Vagina (tissue), 2 donors: ENCODE measurements around the gene CARM1. TPM values are rescaled to one million over a fixed set of nuclear protein-coding genes. Genes with fewer than 3 reads are reported as not detected.

Experiments
- DNase-seq, 2 donors: peaks; one replicate each; pipeline ENCODE4 v3.0.0-alpha.2; 2017; ENCODE audit errors: extremely low spot score in 2 of 2
- H3K27ac ChIP-seq: fragments of 200-600 bp; sonication (generic); one replicate; pipeline ENCODE4 v1.5.1; 2019
- H3K27me3 ChIP-seq: fragments of 200-600 bp; sonication (generic); one replicate; pipeline ENCODE4 v1.5.1; 2019
- H3K36me3 ChIP-seq, 2 donors: fragments of 200-600 bp; sonication (generic); one replicate each; pipeline ENCODE4 v1.5.1; 2017 to 2019
- H3K4me1 ChIP-seq: fragments of 200-600 bp; sonication (generic); one replicate; pipeline ENCODE4 v1.5.1; 2019
- H3K4me3 ChIP-seq, 2 donors: fragments of 200-600 bp; sonication (generic); 1 replicate in 1 of 2; 2 replicates in 1 of 2; pipeline ENCODE4 v1.5.1; 2016 to 2019
- H3K9me3 ChIP-seq: fragments of 200-600 bp; sonication (generic); one replicate; pipeline ENCODE4 v1.5.1; 2019
- CTCF ChIP-seq, 3 experiments: fragments of 450-650 bp in 2 of 3; fragments of 200-600 bp in 1 of 3; sonication (generic) in 1 of 3; IDR thresholded peaks; one replicate each; pipeline ENCODE4 v1.5.1; 2017 to 2019; ENCODE audit warnings: antibody characterized with exemption in 3 of 3, mild to moderate bottlenecking in 2 of 3, moderate library complexity in 2 of 3
- POLR2A ChIP-seq, 2 donors: fragments of 450-650 bp; IDR thresholded peaks; one replicate each; pipeline ENCODE4 v1.6.1; 2017; ENCODE audit warnings: antibody characterized with exemption in 2 of 2, mild to moderate bottlenecking in 2 of 2, moderate library complexity in 2 of 2
- POLR2AphosphoS5 ChIP-seq, 2 donors: sonication (generic); formaldehyde crosslinking; IDR thresholded peaks; one replicate each; pipeline ENCODE4 v1.9.0; 2017; ENCODE audit warnings: antibody characterized with exemption in 2 of 2, mild to moderate bottlenecking in 2 of 2, low read depth in 1 of 2; ENCODE audit not compliant: insufficient read depth in 1 of 2
- intact Hi-C: fragments of 100-400 bp; cut with DNase I; formaldehyde crosslinking; loops from one replicate; pipeline ENCODE4 v1.15.1; 2023
- total RNA-seq: library from RNA; depleted of rRNA; stranded (reverse); fragments of >200 nt; gene quantifications from one replicate; pipeline ENCODE4 v1.2.3, GENCODE V29; 2016

The CARM1 gene
- total RNA-seq, 1 donor from 2014 or later = 28.2 TPM

- Histone ChIP-seq H3K27me3 (no peaks in the 10 kb centered on the region), H3K4me1 (no peaks in the 10 kb centered on the region), H3K4me3 (no peak overlapping the region), H3K36me3 (peaks cover 0 to 44% of the 10 kb centered on the region in 2 donors), H3K9me3 (no peaks in the 10 kb centered on the region), H3K27ac (no peak overlapping the region)
- no peak for DNase-seq
- TF ChIP-seq POLR2AphosphoS5 (IDR thresholded peaks at IDR 0.05; ENCODE audit: insufficient read depth in 1 of 2, low read depth in 1 of 2) (no peak), CTCF (IDR thresholded peaks at IDR 0.05) (no peak), POLR2A (IDR thresholded peaks at IDR 0.05) (no peak)
- intact Hi-C loops = no loop called here
Measured at GRCh38 chr19:10907925-10908324, 36.6 kb downstream of the CARM1 start.

GRCh38 chr19:10908380-10908960 is 37.1 kb downstream of the CARM1 start:
- no peaks in the 10 kb centered on the region for H3K27me3 ChIP-seq
- no peak for TF ChIP-seq POLR2AphosphoS5 (IDR thresholded peaks at IDR 0.05; ENCODE audit: insufficient read depth in 1 of 2, low read depth in 1 of 2)
- no peak for TF ChIP-seq CTCF (IDR thresholded peaks at IDR 0.05)
- TF ChIP-seq POLR2A (IDR thresholded peaks at IDR 0.05) = no peak
- H3K9me3 ChIP-seq = no peaks in the 10 kb centered on the region
- no peak overlapping the region for H3K4me3 ChIP-seq
- H3K36me3 ChIP-seq = peaks cover 0 to 49% of the 10 kb centered on the region in 2 donors
- H3K4me1 ChIP-seq = no peaks in the 10 kb centered on the region
- H3K27ac ChIP-seq = no peak overlapping the region
- intact Hi-C loops = no loop called here
- no peak for DNase-seq

- no peak overlapping the region for H3K4me3 ChIP-seq
- H3K4me1 ChIP-seq = peaks cover 19% of the 10 kb centered on the region
- H3K27ac ChIP-seq = no peak overlapping the region
- DNase-seq = no peak
- TF ChIP-seq POLR2AphosphoS5 (IDR thresholded peaks at IDR 0.05; ENCODE audit: insufficient read depth in 1 of 2, low read depth in 1 of 2) (no peak), CTCF (IDR thresholded peaks at IDR 0.05) (no peak)
- no peaks in the 10 kb centered on the region for H3K9me3 ChIP-seq
- H3K36me3 ChIP-seq = peaks cover 0 to 68% of the 10 kb centered on the region in 2 donors
- no peaks in the 10 kb centered on the region for H3K27me3 ChIP-seq
- intact Hi-C loops = no loop called here
Measured at GRCh38 chr19:10911579-10912363, 40.4 kb downstream of the CARM1 start.

GRCh38 chr19:10912619-10913018 is 41.3 kb downstream of the CARM1 start:
- H3K4me1 ChIP-seq = peaks cover 19% of the 10 kb centered on the region
- intact Hi-C loops = no loop called here
- DNase-seq = no peak
- no peaks in the 10 kb centered on the region for H3K9me3 ChIP-seq
- H3K36me3 ChIP-seq = peaks cover 0 to 69% of the 10 kb centered on the region in 2 donors
- H3K27me3 ChIP-seq = no peaks in the 10 kb centered on the region
- TF ChIP-seq POLR2AphosphoS5 (IDR thresholded peaks at IDR 0.05; ENCODE audit: insufficient read depth in 1 of 2, low read depth in 1 of 2) (no peak), CTCF (IDR thresholded peaks at IDR 0.05) (no peak), POLR2A (IDR thresholded peaks at IDR 0.05) (no peak)
- H3K27ac ChIP-seq = no peak overlapping the region
- no peak overlapping the region for H3K4me3 ChIP-seq
